SH-SY5Y (cell line): ENCODE results near the gene SLC7A5.

Experiments
- GATA2 ChIP-seq: IDR thresholded peaks from 2 replicates; pipeline ENCODE4 v1.6.1; 2011; ENCODE audit warnings: mild to moderate bottlenecking, low read depth, low read length
- GATA3 ChIP-seq: IDR thresholded peaks from 2 replicates; pipeline ENCODE4 v1.6.1; 2011; ENCODE audit warnings: low read depth, mild to moderate bottlenecking, low read length, moderate library complexity

DNA sequence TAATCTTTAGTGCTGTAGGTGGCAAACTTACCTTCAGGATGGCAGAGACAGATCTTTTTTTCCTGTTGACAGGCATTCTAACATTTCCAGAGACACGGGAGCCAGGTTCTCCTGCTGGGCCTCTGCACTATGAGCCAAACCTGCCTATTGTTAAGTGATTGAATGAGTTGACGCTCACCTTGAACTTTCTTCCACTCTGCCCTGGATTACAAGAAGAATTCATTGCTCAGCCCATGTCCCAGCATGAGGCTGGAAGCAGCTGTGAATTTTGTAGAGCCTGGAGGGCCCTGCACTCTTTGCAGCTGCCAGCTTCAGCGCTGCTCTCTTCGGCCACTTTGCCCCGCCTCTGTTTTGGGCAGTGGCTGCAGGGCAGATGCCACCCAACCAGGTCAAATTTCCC lies 9.4 kb upstream of the SLC7A5 start:
- no peak for TF ChIP-seq GATA2
- TF ChIP-seq GATA3 = no peak
